ENCODE data around the gene ITFG2.
"Not testable (repeated sequence)": the region's sequence is repeated elsewhere in the genome, so short reads cannot be mapped to it uniquely, and the experiment has no call there.

ITFG2 gene

GRCh38 chr12:2858944-2859421, 46.5 kb downstream of the ITFG2 start:
- no peaks in the 10 kb centered on the region for H3K4me1 ChIP-seq (ENCODE audit: low read length)
- peaks cover 3% of the 10 kb centered on the region; the same call in 1 of the 2 replicates for H3F3A ChIP-seq (ENCODE audit: insufficient read depth, low read length)
- H3K36me3 ChIP-seq (replicated peaks; ENCODE audit: insufficient read depth, low read length), result no peaks in the 10 kb centered on the region
- DNase-seq, result no peak
- H3K27ac ChIP-seq (ENCODE audit: low read length), result no peak overlapping the region
- H3K4me3 ChIP-seq (ENCODE audit: low read length), result no peak overlapping the region
- H3K27me3 ChIP-seq (replicated peaks; ENCODE audit: insufficient read depth, low read length), result no peaks in the 10 kb centered on the region
- no peak overlapping the region for H3K9ac ChIP-seq (ENCODE audit: low read length)
- H3K9me3 ChIP-seq (replicated peaks; ENCODE audit: insufficient read depth, low read length), result no peaks in the 10 kb centered on the region
- H2AFZ ChIP-seq (ENCODE audit: low read length), result no peak overlapping the region
- no peaks in the 10 kb centered on the region for H4K20me1 ChIP-seq (ENCODE audit: insufficient read depth, low read length)
- no peak for TF ChIP-seq CTCF (IDR thresholded peaks at IDR 0.05; ENCODE audit: low read length)
- TF ChIP-seq EZH2phosphoT487 (IDR thresholded peaks at IDR 0.05; ENCODE audit: low read length), result no peak
- no peak for TF ChIP-seq EZH2 (optimal IDR thresholded peaks at IDR 0.05; ENCODE audit: low read depth, low read length)
- H3K4me2 ChIP-seq (ENCODE audit: low read depth, low read length), result no peak overlapping the region
- no peaks in the 10 kb centered on the region for H3K9me2 ChIP-seq (replicated peaks; ENCODE audit: insufficient read depth, low read length)
- H3K79me2 ChIP-seq (ENCODE audit: low read length), result no peaks in the 10 kb centered on the region

- no peaks in the 10 kb centered on the region for H3K36me3 ChIP-seq (replicated peaks; ENCODE audit: insufficient read depth, low read length)
- H3K9me3 ChIP-seq (replicated peaks; ENCODE audit: insufficient read depth, low read length), result no peaks in the 10 kb centered on the region
- peaks cover 3% of the 10 kb centered on the region; the same call in 1 of the 2 replicates for H3F3A ChIP-seq (ENCODE audit: insufficient read depth, low read length)
- H3K4me2 ChIP-seq (ENCODE audit: low read depth, low read length), result no peak overlapping the region
- H3K27ac ChIP-seq (ENCODE audit: low read length), result no peak overlapping the region
- no peaks in the 10 kb centered on the region for H3K79me2 ChIP-seq (ENCODE audit: low read length)
- H3K27me3 ChIP-seq (replicated peaks; ENCODE audit: insufficient read depth, low read length), result no peaks in the 10 kb centered on the region
- no peak for DNase-seq
- TF ChIP-seq EZH2phosphoT487 (IDR thresholded peaks at IDR 0.05; ENCODE audit: low read length), result no peak
- no peak for TF ChIP-seq CTCF (IDR thresholded peaks at IDR 0.05; ENCODE audit: low read length)
- TF ChIP-seq EZH2 (optimal IDR thresholded peaks at IDR 0.05; ENCODE audit: low read depth, low read length), result no peak
- H3K9me2 ChIP-seq (replicated peaks; ENCODE audit: insufficient read depth, low read length), result no peaks in the 10 kb centered on the region
- H4K20me1 ChIP-seq (ENCODE audit: insufficient read depth, low read length), result no peaks in the 10 kb centered on the region
- no peak overlapping the region for H3K9ac ChIP-seq (ENCODE audit: low read length)
- H2AFZ ChIP-seq (ENCODE audit: low read length), result no peak overlapping the region
- no peaks in the 10 kb centered on the region for H3K4me1 ChIP-seq (ENCODE audit: low read length)
- no peak overlapping the region for H3K4me3 ChIP-seq (ENCODE audit: low read length)
These were observed 47.7 kb downstream of the ITFG2 start for GRCh38 chr12:2860170-2860569.

- H3K9ac ChIP-seq (ENCODE audit: low read length), result no peak overlapping the region
- H3K4me3 ChIP-seq (ENCODE audit: low read length), result no peak overlapping the region
- no peak for DNase-seq
- no peaks in the 10 kb centered on the region for H3K27me3 ChIP-seq (replicated peaks; ENCODE audit: insufficient read depth, low read length)
- H3K4me1 ChIP-seq (ENCODE audit: low read length), result no peaks in the 10 kb centered on the region
- H2AFZ ChIP-seq (ENCODE audit: low read length), result no peak overlapping the region
- H3F3A ChIP-seq (ENCODE audit: insufficient read depth, low read length), result 0 out of 2 replicates have a peak, but pooled peaks cover under 1% of the 10 kb centered on the region
- no peak overlapping the region for H3K4me2 ChIP-seq (ENCODE audit: low read depth, low read length)
- H3K79me2 ChIP-seq (ENCODE audit: low read length), result no peaks in the 10 kb centered on the region
- H4K20me1 ChIP-seq (ENCODE audit: insufficient read depth, low read length), result no peaks in the 10 kb centered on the region
- H3K36me3 ChIP-seq (replicated peaks; ENCODE audit: insufficient read depth, low read length), result no peaks in the 10 kb centered on the region; the same call in 1 of the 2 replicates
- H3K9me3 ChIP-seq (replicated peaks; ENCODE audit: insufficient read depth, low read length), result no peaks in the 10 kb centered on the region
- TF ChIP-seq EZH2 (optimal IDR thresholded peaks at IDR 0.05; ENCODE audit: low read depth, low read length), result no peak
- no peak for TF ChIP-seq EZH2phosphoT487 (IDR thresholded peaks at IDR 0.05; ENCODE audit: low read length)
- no peak for TF ChIP-seq CTCF (IDR thresholded peaks at IDR 0.05; ENCODE audit: low read length)
- no peak overlapping the region for H3K27ac ChIP-seq (ENCODE audit: low read length)
- H3K9me2 ChIP-seq (replicated peaks; ENCODE audit: insufficient read depth, low read length), result no peaks in the 10 kb centered on the region
These were observed 50.4 kb downstream of the ITFG2 start for GRCh38 chr12:2862876-2863275.

- H3K27me3 ChIP-seq (replicated peaks; ENCODE audit: insufficient read depth, low read length); H3K9me3 ChIP-seq (replicated peaks; ENCODE audit: insufficient read depth, low read length); H3K79me2 ChIP-seq (ENCODE audit: low read length); DNase-seq; H3K4me3 ChIP-seq (ENCODE audit: low read length); H3K27ac ChIP-seq (ENCODE audit: low read length); H3F3A ChIP-seq (ENCODE audit: insufficient read depth, low read length); H3K4me2 ChIP-seq (ENCODE audit: low read depth, low read length); H3K9me2 ChIP-seq (replicated peaks; ENCODE audit: insufficient read depth, low read length); H2AFZ ChIP-seq (ENCODE audit: low read length); H3K36me3 ChIP-seq (replicated peaks; ENCODE audit: insufficient read depth, low read length); H3K9ac ChIP-seq (ENCODE audit: low read length); H3K4me1 ChIP-seq (ENCODE audit: low read length); H4K20me1 ChIP-seq (ENCODE audit: insufficient read depth, low read length): not testable (repeated sequence)
These were observed 50.9 kb downstream of the ITFG2 start for GRCh38 chr12:2863402-2863801.

Data from MM.1S (cell line).